ENCODE results near the gene LRRK1. TPM values are rescaled to one million over a fixed set of nuclear protein-coding genes. Genes with fewer than 3 reads are reported as not detected.

LRRK1 gene, protein sequence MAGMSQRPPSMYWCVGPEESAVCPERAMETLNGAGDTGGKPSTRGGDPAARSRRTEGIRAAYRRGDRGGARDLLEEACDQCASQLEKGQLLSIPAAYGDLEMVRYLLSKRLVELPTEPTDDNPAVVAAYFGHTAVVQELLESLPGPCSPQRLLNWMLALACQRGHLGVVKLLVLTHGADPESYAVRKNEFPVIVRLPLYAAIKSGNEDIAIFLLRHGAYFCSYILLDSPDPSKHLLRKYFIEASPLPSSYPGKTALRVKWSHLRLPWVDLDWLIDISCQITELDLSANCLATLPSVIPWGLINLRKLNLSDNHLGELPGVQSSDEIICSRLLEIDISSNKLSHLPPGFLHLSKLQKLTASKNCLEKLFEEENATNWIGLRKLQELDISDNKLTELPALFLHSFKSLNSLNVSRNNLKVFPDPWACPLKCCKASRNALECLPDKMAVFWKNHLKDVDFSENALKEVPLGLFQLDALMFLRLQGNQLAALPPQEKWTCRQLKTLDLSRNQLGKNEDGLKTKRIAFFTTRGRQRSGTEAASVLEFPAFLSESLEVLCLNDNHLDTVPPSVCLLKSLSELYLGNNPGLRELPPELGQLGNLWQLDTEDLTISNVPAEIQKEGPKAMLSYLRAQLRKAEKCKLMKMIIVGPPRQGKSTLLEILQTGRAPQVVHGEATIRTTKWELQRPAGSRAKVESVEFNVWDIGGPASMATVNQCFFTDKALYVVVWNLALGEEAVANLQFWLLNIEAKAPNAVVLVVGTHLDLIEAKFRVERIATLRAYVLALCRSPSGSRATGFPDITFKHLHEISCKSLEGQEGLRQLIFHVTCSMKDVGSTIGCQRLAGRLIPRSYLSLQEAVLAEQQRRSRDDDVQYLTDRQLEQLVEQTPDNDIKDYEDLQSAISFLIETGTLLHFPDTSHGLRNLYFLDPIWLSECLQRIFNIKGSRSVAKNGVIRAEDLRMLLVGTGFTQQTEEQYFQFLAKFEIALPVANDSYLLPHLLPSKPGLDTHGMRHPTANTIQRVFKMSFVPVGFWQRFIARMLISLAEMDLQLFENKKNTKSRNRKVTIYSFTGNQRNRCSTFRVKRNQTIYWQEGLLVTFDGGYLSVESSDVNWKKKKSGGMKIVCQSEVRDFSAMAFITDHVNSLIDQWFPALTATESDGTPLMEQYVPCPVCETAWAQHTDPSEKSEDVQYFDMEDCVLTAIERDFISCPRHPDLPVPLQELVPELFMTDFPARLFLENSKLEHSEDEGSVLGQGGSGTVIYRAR (N-terminal part only)
- total RNA-seq, result 10 to 100 TPM; 14.8 to 29.3 (median 19.1) TPM

- peak in 1 of 2 donors; percentile 87 for DNase-seq (ENCODE audit: low spot score in 2 of 2)
- intact Hi-C loops (cut with DNase I; ENCODE audit: low total_unique reads), result loop anchor here (1.0 kb wide), 1 partner anchor 91 kb away; no protein-coding TSS in a partner anchor
- H3K4me3 ChIP-seq (ENCODE audit: low read depth, poor library complexity, severe bottlenecking), result peak within 1 kb of the TSS; percentile 55
- TF ChIP-seq CTCF (IDR thresholded peaks at IDR 0.05) (no peak), POLR2A (IDR thresholded peaks at IDR 0.05) (no peak)
- 1 to 2% methylated on average over 14 to 26 of the region's 87 CpGs for WGBS, 2 donors
Observed at GRCh38 chr15:100918690-100919480, at the start of gene LRRK1. Gene LRRK1 (plus strand): TSS chr15:100919357. CDS start chr15:100924633, 5,276 bp downstream.

DNA sequence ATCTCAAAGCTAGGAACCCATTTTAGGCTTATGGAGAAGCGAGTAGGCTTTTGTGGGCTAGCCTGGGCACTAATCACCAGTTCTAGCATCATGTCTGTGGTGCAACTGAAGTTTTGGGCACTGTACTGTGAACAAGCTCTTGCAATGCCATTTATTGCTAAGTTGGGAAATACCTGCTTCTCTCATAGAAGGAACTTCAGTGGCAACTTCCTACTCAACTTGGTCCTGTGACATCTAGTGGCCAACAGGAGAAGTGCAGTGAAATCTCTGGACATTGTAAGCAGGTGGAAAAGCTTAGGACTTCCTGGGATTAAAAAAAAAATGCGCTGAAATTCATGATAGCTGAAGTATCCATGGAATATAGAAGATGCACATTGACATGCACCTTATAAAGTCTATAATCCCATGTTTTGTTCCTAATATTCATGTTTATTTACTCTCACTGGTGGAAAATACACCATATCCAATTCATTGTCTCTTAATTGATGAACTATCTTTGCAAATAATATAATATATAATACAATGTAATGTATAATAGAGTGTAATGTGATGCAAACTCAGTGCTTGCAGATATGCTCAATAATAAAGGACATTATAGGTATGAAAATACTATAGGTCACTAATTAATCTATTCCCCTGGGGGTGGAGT lies 46.0 kb upstream of the LRRK1 start:
- no peak overlapping the region for H3K4me3 ChIP-seq (ENCODE audit: low read depth, poor library complexity, severe bottlenecking)
- 30 to 38% methylated on average over 2 of the region's 2 CpGs for WGBS, 2 donors
- TF ChIP-seq CTCF (IDR thresholded peaks at IDR 0.05) (peak in 1 of 3 donors; percentile 73), POLR2A (IDR thresholded peaks at IDR 0.05) (no peak)
- DNase-seq (ENCODE audit: low spot score in 2 of 2), result peak; percentile 83 to 91
- intact Hi-C loops (cut with DNase I; ENCODE audit: low total_unique reads), result loop anchor here (5.0 kb wide), 1 partner anchor 241 kb away; no protein-coding TSS in a partner anchor

DNA sequence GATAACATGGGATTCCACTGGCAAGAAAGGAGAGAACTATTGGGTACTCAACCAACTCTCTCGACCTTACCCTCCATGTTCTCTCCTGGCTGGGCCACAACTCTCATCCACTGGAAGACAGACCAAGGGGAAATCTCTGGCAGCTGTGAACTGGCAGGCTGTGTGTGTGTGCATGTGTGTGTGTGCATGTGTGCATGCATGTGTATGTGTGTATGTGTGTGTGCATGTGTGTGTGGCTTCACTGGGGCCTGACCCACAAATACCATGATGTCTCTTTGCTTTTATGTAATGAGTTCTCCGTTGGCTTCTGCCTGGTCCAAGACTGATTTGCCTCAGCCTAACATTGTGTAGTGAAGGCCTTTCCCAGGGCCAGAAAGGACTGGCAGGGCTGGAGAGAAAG lies 43.7 kb upstream of the LRRK1 start:
- intact Hi-C loops (cut with DNase I; ENCODE audit: low total_unique reads), result no loop called here
- TF ChIP-seq POLR2A (IDR thresholded peaks at IDR 0.05) (no peak), CTCF (IDR thresholded peaks at IDR 0.05) (no peak)
- WGBS, 2 donors, result 90 to 95% methylated on average over 2 of the region's 2 CpGs
- DNase-seq (ENCODE audit: low spot score in 2 of 2), result no peak
- H3K4me3 ChIP-seq (ENCODE audit: low read depth, poor library complexity, severe bottlenecking), result no peak overlapping the region

DNA sequence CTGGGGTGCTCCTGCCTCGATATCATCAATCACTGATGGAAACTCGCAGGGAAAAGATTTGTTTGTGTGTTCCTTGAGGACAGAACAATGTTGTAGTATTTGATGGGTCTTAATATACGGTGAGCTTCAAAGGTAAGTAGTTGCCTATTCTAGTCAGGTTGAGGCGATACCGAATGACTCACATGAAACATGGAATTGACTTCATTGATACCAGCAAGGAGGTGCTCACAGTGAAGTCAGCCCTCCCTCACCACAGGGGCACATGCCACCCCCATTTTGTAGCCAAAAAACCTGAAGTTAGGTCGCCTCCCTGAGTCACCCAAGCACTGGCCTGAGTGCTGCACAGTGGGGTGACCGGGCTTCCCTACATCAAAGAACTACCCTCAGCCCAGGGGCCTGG lies 43.2 kb upstream of the LRRK1 start:
- no peak overlapping the region for H3K4me3 ChIP-seq (ENCODE audit: low read depth, poor library complexity, severe bottlenecking)
- intact Hi-C loops (cut with DNase I; ENCODE audit: low total_unique reads), result no loop called here
- DNase-seq (ENCODE audit: low spot score in 2 of 2), result no peak
- WGBS, 2 donors, result 97% methylated on average over 5 to 7 of the region's 7 CpGs
- TF ChIP-seq POLR2A (IDR thresholded peaks at IDR 0.05) (no peak), CTCF (IDR thresholded peaks at IDR 0.05) (no peak)
